Esophagus muscularis mucosa (tissue), 3 donors: Measurements from ENCODE around the gene NRSN2.

Experiments used
- CTCF ChIP-seq, 3 experiments: fragments of 200-600 bp in 2 of 3; fragments of 450-650 bp in 1 of 3; sonication (generic) in 2 of 3; IDR thresholded peaks; one replicate each; pipeline ENCODE4 v1.5.1; 2017 to 2019; ENCODE audit warnings: antibody characterized with exemption in 3 of 3, mild to moderate bottlenecking in 2 of 3, moderate library complexity in 1 of 3
- POLR2A ChIP-seq: fragments of 450-650 bp; IDR thresholded peaks from one replicate; pipeline ENCODE4 v1.6.1; 2017; ENCODE audit warnings: antibody characterized with exemption, moderate library complexity, mild to moderate bottlenecking, low read depth
- POLR2AphosphoS5 ChIP-seq, 2 donors: sonication (generic); formaldehyde crosslinking; IDR thresholded peaks; one replicate each; pipeline ENCODE4 v1.6.1; 2017; ENCODE audit warnings: antibody characterized with exemption in 2 of 2

DNA sequence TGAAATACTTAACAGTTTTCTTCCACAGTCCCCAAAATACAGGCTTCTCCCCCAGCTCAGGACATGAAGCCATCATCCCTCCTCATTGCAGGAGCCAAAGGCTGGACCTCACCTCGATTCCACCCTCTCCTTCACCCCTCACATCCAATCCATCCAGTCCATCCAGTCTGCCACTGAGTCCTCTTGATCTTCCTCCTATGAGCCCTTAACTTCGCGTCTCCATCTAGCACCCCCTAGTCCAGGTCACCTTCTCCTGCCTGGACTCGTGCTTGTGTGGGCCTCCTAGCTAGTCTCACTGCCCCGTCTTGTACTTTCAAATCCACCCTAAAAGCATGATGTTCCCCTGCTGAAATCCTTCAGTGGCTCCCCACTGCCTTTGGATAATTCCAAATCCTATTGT is 37.0 kb downstream of the NRSN2 start:
- TF ChIP-seq CTCF (IDR thresholded peaks at IDR 0.05) (no peak), POLR2AphosphoS5 (IDR thresholded peaks at IDR 0.05) (no peak), POLR2A (no peak)
